ENCODE data around the gene KBTBD13.

Gene KBTBD13

GRCh38 chr15:65052956-65053355 lies 23.6 kb upstream of the KBTBD13 start:
- no peak for DNase-seq

DNA sequence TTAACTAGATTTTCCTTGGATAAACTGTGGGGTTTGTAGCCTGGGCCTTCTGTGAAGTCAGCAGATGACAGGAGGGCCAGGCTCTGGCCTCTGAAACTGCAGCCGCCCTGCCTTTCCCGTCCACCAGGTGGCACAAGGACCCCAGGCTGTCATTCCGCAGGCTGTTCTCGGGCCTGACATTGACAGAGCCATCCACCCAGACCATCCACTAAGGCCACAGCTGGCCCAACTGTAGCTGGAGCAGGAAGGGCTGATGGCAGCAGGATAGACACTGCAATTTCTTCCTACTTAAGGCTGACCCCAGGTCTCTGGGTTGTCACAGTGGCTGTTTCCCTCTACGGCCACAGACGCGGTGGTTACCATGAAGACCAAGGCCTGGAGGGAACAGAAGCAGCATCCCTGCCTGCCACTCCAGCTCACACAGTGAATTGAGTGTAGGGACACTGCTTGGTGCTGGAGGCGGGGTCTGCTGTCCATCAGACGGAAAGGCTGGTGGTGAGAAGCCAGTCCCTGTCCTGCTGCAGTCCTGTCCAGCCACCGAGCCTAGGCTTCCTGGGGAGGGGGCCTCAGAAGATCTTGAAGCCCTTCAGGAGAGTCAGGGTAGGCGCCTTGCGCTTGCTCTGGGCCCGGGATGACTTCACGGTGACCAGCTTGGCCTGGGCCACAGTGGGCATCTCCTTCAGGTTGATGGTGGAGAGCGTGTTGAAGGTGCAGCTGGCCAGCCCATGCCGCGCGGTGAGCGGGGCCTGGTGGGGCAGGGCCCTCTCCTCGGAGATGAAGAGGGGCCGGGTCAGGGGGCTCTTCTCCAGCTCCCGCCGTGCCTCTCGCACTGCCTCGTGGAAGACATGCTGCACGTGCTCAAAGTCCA lies 22.0 kb upstream of the KBTBD13 start:
- DNase-seq = no peak

- no peak for DNase-seq
Measured at GRCh38 chr15:65055201-65055870, 21.2 kb upstream of the KBTBD13 start.

DNA sequence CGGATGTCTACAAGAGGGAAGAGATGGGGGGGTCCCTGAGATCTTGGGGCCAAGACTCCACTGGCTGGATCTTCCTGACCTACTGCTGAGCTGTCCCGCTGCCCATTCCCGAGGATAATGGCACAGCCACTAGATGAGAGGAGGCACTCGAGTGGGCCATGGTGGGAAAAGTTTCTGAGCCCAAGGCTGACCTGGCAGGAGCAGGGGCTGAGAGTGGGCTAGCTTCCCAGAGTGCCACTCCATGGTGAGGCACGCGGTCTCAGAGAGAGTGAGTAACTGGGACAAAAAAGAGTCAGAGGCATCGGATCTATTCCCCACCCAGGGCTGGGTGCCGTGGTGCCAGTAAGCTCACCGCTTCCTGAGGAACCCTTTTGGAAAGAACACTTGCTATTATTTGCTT lies 20.4 kb upstream of the KBTBD13 start:
- DNase-seq = no peak

DNA sequence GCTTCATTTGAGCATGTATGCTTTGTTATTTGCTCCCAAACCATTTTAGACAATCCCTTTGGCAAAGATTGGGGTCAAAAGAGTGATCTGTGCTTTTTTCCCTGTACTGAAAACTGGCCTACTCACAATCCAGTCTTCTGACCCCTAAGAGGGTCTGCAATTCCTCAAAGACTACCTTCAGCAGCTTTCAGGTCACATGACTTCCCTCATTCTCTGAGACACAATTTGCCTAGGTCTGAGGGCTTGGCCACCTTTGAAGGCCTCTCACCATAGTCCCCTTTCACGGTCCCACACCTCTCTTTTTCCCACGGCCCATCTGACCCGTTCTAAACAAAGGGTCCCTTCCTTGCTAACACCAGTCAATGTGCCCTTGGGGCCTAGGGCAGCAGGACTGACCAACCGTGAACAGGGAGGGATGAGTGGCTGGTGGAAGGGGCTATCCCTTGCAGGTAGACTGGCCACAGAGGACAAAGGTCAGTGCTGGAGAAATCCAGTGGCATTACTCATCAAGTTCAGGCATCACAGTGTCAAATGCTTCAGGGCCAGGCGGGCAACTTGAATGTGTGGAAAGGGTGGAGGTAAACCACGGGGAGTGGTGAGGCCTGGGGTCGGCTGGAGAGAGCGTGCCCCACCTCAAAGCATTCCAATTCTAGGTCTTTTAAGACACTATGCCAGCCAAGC lies 19.5 kb upstream of the KBTBD13 start:
- DNase-seq = no peak

DNA sequence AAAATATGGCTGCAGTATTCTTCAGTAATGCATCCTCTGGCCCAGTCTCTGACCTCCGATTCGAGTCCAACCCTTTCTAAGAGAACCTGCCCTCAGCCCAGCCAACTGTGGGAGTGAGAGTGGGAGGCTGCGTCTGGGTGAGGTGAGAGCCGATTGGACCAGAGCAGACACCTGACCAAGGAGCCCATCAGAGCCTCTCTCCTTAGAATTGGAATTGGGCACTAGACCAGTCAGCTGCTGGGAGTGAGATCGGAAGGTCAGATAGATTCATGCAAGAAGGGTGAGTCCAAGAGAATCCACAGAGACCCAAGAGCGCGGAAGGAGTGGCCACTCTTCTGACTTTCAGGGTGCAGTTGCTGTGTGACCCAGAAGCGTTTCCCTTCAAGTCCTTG lies 19.0 kb upstream of the KBTBD13 start:
- no peak for DNase-seq

- no peak for DNase-seq
Measured at GRCh38 chr15:65058394-65059368, 17.9 kb upstream of the KBTBD13 start.

DNA sequence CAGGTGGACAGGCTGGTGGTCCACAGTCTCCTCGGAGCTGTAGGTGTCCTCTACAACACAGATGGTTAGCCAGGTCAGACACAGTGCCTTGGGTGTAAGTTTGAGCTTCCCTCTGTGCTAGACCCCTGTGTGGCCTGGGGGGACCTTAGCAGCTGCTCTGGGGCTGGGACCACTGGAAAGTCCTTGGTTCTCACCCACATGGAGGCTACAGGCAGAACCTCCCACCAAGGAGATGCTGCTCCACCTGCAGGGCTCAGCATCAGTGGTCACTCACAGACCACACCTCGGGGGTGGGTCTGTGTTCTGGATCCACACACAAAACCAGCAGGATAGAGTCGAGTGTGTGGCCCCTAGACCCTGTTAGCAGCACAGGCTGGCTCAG lies 17.2 kb upstream of the KBTBD13 start:
- DNase-seq = no peak

DNA sequence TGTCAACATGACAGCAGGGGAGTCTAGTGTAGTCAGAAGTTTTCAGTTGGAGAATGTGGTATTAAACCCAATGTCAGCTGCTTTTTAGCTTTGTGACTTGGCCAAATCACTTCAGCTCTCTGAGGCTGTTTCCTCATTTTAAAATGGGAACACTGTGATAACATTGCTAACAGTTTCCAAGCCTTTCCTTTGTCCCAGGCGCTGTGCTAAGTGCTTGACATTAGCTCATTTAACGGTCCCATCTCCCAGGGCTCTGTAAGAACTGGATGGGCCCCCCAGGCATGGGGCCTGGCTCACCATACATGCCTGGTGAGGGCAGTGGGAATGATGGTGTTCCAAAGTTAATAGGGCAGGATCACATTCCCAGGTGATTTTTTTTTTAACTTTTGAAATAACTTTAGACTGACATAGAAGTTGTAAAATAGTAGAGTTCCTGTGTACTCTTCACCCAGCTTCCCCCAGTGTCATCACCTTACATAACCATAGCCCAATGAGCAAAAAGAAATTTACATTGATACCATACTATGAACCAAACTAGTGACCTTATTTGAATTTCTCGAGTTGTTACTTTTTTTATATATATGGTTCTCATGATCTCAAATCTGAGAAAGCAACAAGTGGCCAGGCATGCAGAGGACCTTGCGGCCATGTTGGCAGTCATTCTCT lies 16.5 kb upstream of the KBTBD13 start:
- DNase-seq = no peak

DNA sequence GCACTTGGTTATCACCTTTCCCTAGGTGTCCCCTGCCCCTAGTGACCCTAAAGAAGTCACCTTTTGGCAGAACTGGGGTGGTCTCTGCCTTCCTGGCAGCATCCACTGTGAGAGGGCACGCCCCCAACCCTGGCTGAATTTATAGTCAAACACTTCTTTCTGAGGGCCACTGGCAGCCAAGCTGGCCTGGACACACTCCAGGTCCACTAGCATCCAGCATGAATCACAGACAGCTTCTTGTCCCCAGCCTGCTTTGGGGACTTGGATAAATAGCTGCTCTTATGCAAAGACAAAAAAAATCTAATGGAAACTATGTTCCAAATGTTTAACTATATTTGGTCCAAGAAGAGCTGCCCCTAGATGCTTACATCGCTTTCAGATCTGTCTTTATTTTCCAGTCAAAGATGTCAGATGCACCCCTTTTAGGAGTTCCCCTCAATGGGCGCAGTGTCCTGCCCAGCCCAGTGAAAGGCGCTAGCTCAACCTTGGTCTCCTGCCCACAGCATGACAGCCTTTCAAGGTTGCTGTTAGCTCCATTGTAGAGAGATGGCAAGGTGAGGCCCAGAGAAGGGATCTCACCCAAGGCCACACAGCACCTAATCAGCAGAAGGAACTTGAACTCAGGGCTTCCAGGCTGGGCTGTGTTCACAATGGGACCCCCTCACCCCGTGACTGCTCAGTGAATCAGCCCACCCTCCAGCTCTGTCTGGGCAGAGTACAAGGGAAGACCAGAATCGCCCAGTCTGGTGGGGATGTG lies 15.7 kb upstream of the KBTBD13 start:
- DNase-seq = no peak

GRCh38 chr15:65062061-65062460 lies 14.5 kb upstream of the KBTBD13 start:
- DNase-seq = no peak

DNA sequence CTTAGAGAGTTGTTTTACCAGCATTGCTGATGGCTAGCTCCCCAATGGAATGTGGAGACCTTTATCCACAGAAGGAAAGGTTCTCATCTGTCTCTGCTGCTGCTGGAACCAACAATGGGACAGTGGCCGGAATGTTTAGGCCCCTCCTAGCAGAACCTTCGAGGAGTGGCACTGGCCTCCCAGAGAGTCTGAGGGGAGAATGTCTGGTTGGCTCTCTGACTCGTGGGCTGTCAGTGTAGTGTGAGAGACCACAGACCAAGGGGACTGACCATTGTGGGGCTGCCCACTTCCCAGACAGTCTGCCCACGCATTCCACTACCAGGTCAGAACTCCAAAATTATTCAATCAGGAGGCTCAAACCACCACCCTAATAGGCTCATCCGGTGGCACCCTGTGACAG lies 13.8 kb upstream of the KBTBD13 start:
- DNase-seq = no peak

GRCh38 chr15:65066001-65066634 lies 10.4 kb upstream of the KBTBD13 start:
- DNase-seq = no peak

- no peak for DNase-seq
Measured at GRCh38 chr15:65066635-65067316, 9.8 kb upstream of the KBTBD13 start.

DNA sequence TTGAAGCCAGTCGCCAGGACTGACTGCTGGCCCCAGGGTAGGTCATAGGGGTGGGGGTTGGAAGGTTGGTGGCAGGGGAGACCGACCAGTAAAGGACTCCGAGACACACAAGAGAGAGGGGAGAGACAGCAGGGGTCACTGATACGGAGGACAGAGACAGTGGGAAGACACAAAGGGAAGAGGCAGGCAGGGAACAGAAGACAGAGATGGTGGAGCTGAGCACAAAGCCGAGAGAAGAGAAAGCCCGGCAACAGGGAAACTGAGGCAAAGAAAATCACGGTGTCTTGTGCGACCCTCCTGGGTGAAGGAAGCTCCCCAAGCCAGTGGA lies 9.3 kb upstream of the KBTBD13 start:
- no peak for DNase-seq

DNA sequence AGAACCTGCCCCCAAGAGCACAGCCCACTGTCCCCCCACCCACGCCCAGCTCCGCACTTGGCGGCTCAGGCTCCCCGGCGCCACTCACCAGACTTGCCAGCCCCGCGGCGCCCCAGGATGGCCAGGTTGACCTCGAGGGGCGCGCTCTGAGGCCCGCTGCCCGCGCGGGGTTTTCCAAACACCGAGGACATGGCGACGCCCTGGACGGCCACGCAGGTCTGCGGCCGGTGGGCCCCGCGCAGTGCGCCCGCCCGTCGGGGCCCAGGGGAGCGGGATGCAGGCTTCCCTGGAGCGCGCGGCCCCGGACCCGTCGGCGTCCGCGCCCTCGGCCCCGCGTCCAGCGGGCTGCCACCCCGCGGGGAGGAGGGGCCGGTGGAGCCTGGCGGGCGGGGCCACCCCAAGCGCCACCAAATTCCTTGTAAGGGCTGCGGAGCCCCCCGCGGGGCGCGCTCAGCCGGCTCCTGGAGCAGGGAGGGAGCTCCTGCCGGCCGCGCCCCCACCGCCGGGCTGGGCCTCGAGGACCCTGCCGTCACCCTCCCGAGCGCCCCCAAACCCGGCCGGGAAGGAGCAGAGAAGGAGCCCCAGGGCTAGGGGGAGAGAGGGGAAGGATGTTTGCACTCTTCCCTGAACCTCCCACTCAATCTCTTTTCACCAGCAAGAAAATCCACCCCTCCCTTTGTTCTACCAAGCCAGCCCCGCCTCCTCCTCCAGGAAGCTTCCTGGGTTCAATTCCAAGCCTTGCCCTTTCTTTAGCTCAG lies 8.7 kb upstream of the KBTBD13 start, which contains the start of gene RASL12:
Gene RASL12 (minus strand): TSS at position 347 of the 758 bp plus-strand sequence. CDS start 156 bp downstream, at position 191.
- DNase-seq = no peak

DNA sequence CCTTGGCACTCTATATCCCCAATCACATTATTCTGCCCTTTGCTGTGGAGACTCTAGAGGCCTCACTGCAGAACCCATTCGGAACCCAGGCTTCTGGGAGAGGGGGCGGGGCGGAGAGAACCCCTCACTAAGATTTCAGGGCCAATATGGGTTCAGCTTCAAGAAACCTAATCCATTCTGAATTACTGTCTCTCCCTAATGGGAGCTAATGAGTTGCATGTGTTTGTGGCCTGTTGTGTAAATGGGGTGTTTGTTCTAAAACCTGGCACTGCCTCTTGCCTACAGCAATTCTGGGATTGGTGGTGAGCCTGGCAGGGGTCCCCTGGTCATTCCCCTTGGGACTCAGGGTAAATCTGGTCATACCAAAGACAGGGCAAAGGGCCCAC lies 8.2 kb upstream of the KBTBD13 start:
- no peak for DNase-seq

DNA sequence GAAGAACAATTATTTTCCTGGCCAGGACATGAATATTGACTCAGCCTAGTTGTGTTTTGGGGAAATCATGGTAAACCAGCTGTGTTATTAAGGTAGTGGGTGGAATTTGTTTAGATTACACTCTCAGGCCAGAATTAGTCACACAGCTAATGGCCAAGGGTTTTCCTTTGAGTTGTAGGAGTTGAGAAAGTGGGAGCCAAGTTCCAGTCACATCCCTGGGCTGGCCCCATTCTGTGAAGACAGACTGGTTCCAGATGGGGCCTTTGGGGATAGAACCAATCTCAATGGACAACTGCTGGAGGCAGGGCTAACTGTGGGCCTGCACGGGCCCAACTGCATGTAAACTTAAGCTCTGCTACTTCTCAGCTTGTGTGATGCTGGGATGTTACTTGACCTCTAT lies 7.4 kb upstream of the KBTBD13 start:
- no peak for DNase-seq

DNA sequence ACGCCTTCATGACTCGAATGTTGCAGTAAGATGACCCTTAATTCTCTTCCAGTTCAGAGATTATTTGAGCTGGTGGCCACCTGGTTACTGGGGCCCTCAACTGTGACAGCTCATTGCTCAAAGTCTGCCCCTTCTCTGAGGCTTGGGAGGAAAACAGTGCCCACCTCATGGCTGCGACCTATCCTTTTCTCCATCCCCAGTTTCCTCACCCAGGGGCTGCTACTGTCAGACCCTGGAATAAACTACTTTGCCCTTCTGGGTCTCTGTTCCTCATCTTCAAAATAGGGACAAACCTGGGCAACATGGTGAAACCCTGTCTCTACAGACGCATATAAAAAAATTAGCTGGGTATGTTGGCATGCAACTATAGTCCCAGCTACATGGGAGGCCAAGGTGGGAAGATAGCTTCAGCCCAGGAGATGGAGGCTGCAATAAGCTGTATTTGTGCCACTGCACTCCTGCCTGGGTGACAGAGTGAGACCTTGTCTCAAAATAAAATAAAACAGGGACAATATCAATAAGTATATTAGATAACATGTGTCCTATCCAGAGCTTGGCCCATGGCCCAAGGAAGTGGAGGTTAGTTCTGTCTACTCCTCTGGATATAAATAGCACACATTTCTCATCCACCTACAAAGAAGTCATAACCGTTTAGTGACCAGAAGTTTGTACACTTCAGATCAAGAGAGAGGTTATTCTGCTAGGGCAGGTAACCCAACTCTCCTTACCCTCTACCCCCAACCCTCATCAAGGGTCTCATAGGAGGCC lies 6.6 kb upstream of the KBTBD13 start:
- DNase-seq = no peak

Data from NCI-H1417 treated with DMSO at 0.1 percent for 48 hours (cell line).